Uterus (tissue), 4 donors: ENCODE results near the gene SPATC1L. TPM values are rescaled to one million over a fixed set of nuclear protein-coding genes. Genes with fewer than 3 reads are reported as not detected.

ENCODE experiments used
- DNase-seq, 2 donors: peaks; one replicate each; pipeline ENCODE4 v3.0.0-alpha.2; 2019 to 2020
- H3K27ac ChIP-seq, 2 donors: fragments of 200-600 bp; sonication (generic); 1 replicate in 1 of 2; 2 replicates in 1 of 2; pipeline ENCODE4 v1.5.1; 2016 to 2018
- H3K27me3 ChIP-seq, 2 donors: fragments of 200-600 bp; sonication (generic); one replicate each; pipeline ENCODE4 v1.5.1; 2018 to 2019; ENCODE audit warnings: control low read depth in 1 of 2
- H3K36me3 ChIP-seq, 2 donors: fragments of 200-600 bp; sonication (generic); one replicate each; pipeline ENCODE4 v1.5.1; 2019; ENCODE audit warnings: control low read depth in 1 of 2
- H3K4me1 ChIP-seq, 2 donors: fragments of 200-600 bp; sonication (generic); one replicate each; pipeline ENCODE4 v1.5.1; 2018 to 2019; ENCODE audit warnings: control low read depth in 1 of 2
- H3K4me3 ChIP-seq, 2 donors: fragments of 200-600 bp; sonication (generic); 1 replicate in 1 of 2; 2 replicates in 1 of 2; pipeline ENCODE4 v1.5.1; 2018 to 2019; ENCODE audit warnings: mild to moderate bottlenecking in 1 of 2
- H3K9me3 ChIP-seq, 2 donors: fragments of 200-600 bp; sonication (generic); one replicate each; pipeline ENCODE4 v1.5.1; 2019; ENCODE audit warnings: control low read depth in 1 of 2
- CTCF ChIP-seq, 4 experiments: fragments of 200-600 bp in 2 of 4; fragments of 450-650 bp in 2 of 4; sonication (generic) in 2 of 4; IDR thresholded peaks; one replicate each; pipeline ENCODE4 v1.5.1; 2016 to 2019; ENCODE audit warnings: antibody characterized with exemption in 4 of 4, mild to moderate bottlenecking in 2 of 4, moderate library complexity in 1 of 4
- POLR2A ChIP-seq, 2 donors: fragments of 450-650 bp; IDR thresholded peaks; one replicate each; pipeline ENCODE4 v1.6.1; 2016; ENCODE audit warnings: antibody characterized with exemption in 2 of 2, mild to moderate bottlenecking in 1 of 2, moderate library complexity in 1 of 2
- intact Hi-C: fragments of 100-400 bp; cut with DNase I; formaldehyde crosslinking; loops from one replicate; pipeline ENCODE4 v1.15.1; 2023; ENCODE audit warnings: low total_unique reads
- total RNA-seq, 4 donors: library from RNA; depleted of rRNA in 3 of 4; stranded (reverse); fragments of >200 nt in 3 of 4; gene quantifications; one replicate each; pipeline versions ENCODE4 v1.1.0 to v1.2.4, GENCODE V29; 2014 to 2023
- donor health status: DM: yes; HTN: yes; CAD: no.

SPATC1L gene
- total RNA-seq, 4 donors from 2014 or later, result 4.9 to 10.0 (median 6.4) TPM; not detected in 1

GRCh38 chr21:46191686-46192575 lies 7.7 kb upstream of the SPATC1L start:
- no peaks in the 10 kb centered on the region for H3K9me3 ChIP-seq
- H3K36me3 ChIP-seq, result no peaks in the 10 kb centered on the region
- H3K4me3 ChIP-seq, result no peak overlapping the region
- TF ChIP-seq POLR2A (IDR thresholded peaks at IDR 0.05) (no peak), CTCF (IDR thresholded peaks at IDR 0.05) (no peak)
- no peaks in the 10 kb centered on the region for H3K27me3 ChIP-seq
- intact Hi-C loops, result no loop called here
- peaks cover 0 to 6% of the 10 kb centered on the region in 2 donors for H3K4me1 ChIP-seq
- no peak for DNase-seq
- H3K27ac ChIP-seq, result no peak overlapping the region

GRCh38 chr21:46191257-46191685 lies 7.0 kb upstream of the SPATC1L start:
- Histone ChIP-seq H3K4me1 (peaks cover 0 to 6% of the 10 kb centered on the region in 2 donors), H3K27ac (peak overlapping the region in 1 of 2 donors; percentile 47), H3K9me3 (no peaks in the 10 kb centered on the region), H3K4me3 (no peak overlapping the region), H3K27me3 (no peaks in the 10 kb centered on the region), H3K36me3 (no peaks in the 10 kb centered on the region)
- no peak for TF ChIP-seq CTCF (IDR thresholded peaks at IDR 0.05)
- no peak for TF ChIP-seq POLR2A (IDR thresholded peaks at IDR 0.05)
- peak; percentile 25 to 58 for DNase-seq
- intact Hi-C loops, result no loop called here

GRCh38 chr21:46190491-46191131 lies 6.4 kb upstream of the SPATC1L start:
- H3K4me1 ChIP-seq, result peaks cover 0 to 6% of the 10 kb centered on the region in 2 donors
- intact Hi-C loops, result no loop called here
- H3K4me3 ChIP-seq, result no peak overlapping the region
- TF ChIP-seq CTCF (IDR thresholded peaks at IDR 0.05), result no peak
- no peak for TF ChIP-seq POLR2A (IDR thresholded peaks at IDR 0.05)
- H3K27ac ChIP-seq, result peak overlapping the region; percentile 24 to 47
- peak in 1 of 2 donors; percentile 11 for DNase-seq
- H3K36me3 ChIP-seq, result no peaks in the 10 kb centered on the region
- H3K27me3 ChIP-seq, result no peaks in the 10 kb centered on the region
- H3K9me3 ChIP-seq, result no peaks in the 10 kb centered on the region

GRCh38 chr21:46189959-46190490 lies 5.8 kb upstream of the SPATC1L start:
- peak overlapping the region; percentile 78 for H3K27ac ChIP-seq
- intact Hi-C loops, result no loop called here
- peaks cover 0 to 6% of the 10 kb centered on the region in 2 donors for H3K4me1 ChIP-seq
- H3K4me3 ChIP-seq, result no peak overlapping the region
- no peaks in the 10 kb centered on the region for H3K36me3 ChIP-seq
- H3K27me3 ChIP-seq, result no peaks in the 10 kb centered on the region
- TF ChIP-seq POLR2A (IDR thresholded peaks at IDR 0.05) (no peak), CTCF (IDR thresholded peaks at IDR 0.05) (no peak)
- no peaks in the 10 kb centered on the region for H3K9me3 ChIP-seq
- DNase-seq, result peak in 1 of 2 donors; percentile 15
